HEK293 (cell line): ENCODE measurements around the gene ADCY6.

Source experiments
- BCL11A ChIP-seq: fragments of 450-650 bp; formaldehyde crosslinking; IDR thresholded peaks from 2 replicates; pipeline ENCODE4 v1.5.1; 2016; ENCODE audit warnings: low read depth, missing biosample characterization, missing genetic modification characterization
- GLIS1 ChIP-seq: fragments of 450-650 bp; formaldehyde crosslinking; IDR thresholded peaks from 2 replicates; pipeline ENCODE4 v1.5.1; 2016; ENCODE audit warnings: missing biosample characterization, missing genetic modification characterization
- GLIS2 ChIP-seq: fragments of 450-650 bp; formaldehyde crosslinking; IDR thresholded peaks from 2 replicates; pipeline ENCODE4 v1.5.1; 2016; ENCODE audit warnings: missing biosample characterization, missing genetic modification characterization
- MEIS1 ChIP-seq: sonication (generic); formaldehyde crosslinking; IDR thresholded peaks from 2 replicates; pipeline ENCODE4 v1.8.1; 2022; ENCODE audit warnings: missing genetic modification reagents, mild to moderate bottlenecking, borderline replicate concordance
- MZF1 ChIP-seq: fragments of 450-650 bp; formaldehyde crosslinking; IDR thresholded peaks from 2 replicates; pipeline ENCODE4 v1.5.1; 2017; ENCODE audit warnings: missing biosample characterization, missing genetic modification characterization, borderline replicate concordance
- SP2 ChIP-seq: fragments of 450-650 bp; formaldehyde crosslinking; IDR thresholded peaks from 2 replicates; pipeline ENCODE4 v1.5.1; 2016; ENCODE audit warnings: missing biosample characterization, missing genetic modification characterization
- SP7 ChIP-seq: fragments of 450-650 bp; formaldehyde crosslinking; IDR thresholded peaks from 2 replicates; pipeline ENCODE4 v1.5.1; 2016; ENCODE audit warnings: missing biosample characterization, missing genetic modification characterization
- ZEB2 ChIP-seq: fragments of 450-650 bp; formaldehyde crosslinking; IDR thresholded peaks from 2 replicates; pipeline ENCODE4 v1.5.1; 2016; ENCODE audit warnings: missing biosample characterization, missing genetic modification characterization
- ZNF121 ChIP-seq: fragments of 450-650 bp; formaldehyde crosslinking; IDR thresholded peaks from 2 replicates; pipeline ENCODE4 v1.5.1; 2016; ENCODE audit warnings: missing biosample characterization, missing genetic modification characterization
- ZNF138 ChIP-seq: fragments of 450-650 bp; formaldehyde crosslinking; IDR thresholded peaks from 2 replicates; pipeline ENCODE4 v1.5.1; 2016; ENCODE audit warnings: missing biosample characterization, missing genetic modification characterization, borderline replicate concordance
- ZNF155 ChIP-seq: fragments of 450-650 bp; formaldehyde crosslinking; IDR thresholded peaks from 2 replicates; pipeline ENCODE4 v1.5.1; 2016; ENCODE audit warnings: missing biosample characterization, missing genetic modification characterization
- ZNF174 ChIP-seq: fragments of 450-650 bp; formaldehyde crosslinking; IDR thresholded peaks from 2 replicates; pipeline ENCODE4 v1.5.0; 2017; ENCODE audit warnings: missing biosample characterization, mild to moderate bottlenecking, missing genetic modification characterization
- ZNF175 ChIP-seq: fragments of 450-650 bp; formaldehyde crosslinking; IDR thresholded peaks from 2 replicates; pipeline ENCODE4 v1.5.1; 2016; ENCODE audit warnings: missing biosample characterization, missing genetic modification characterization
- ZNF184 ChIP-seq: fragments of 450-650 bp; IDR thresholded peaks from 2 replicates; pipeline ENCODE4 v1.5.1; 2018; ENCODE audit warnings: missing biosample characterization, mild to moderate bottlenecking, missing genetic modification characterization
- ZNF274 ChIP-seq, 2 experiments: fragments of 200-500 bp in 1 of 2; fragments of 450-650 bp in 1 of 2; sonication (Bioruptor generic) in 1 of 2; formaldehyde crosslinking in 1 of 2; IDR thresholded peaks; 2 replicates each; pipeline versions ENCODE4 v1.5.1 to v1.6.1; 2014 to 2016; ENCODE audit warnings: borderline replicate concordance in 1 of 2, inconsistent platforms in 1 of 2, low read length in 1 of 2, missing biosample characterization in 1 of 2, missing genetic modification characterization in 1 of 2
- ZNF473 ChIP-seq: fragments of 450-650 bp; formaldehyde crosslinking; IDR thresholded peaks from 2 replicates; pipeline ENCODE4 v1.5.1; 2017; ENCODE audit warnings: missing biosample characterization, missing genetic modification characterization
- ZNF501 ChIP-seq: fragments of 450-650 bp; formaldehyde crosslinking; IDR thresholded peaks from 2 replicates; pipeline ENCODE4 v1.5.1; 2016; ENCODE audit warnings: missing biosample characterization, missing genetic modification characterization
- ZNF621 ChIP-seq: fragments of 450-650 bp; formaldehyde crosslinking; IDR thresholded peaks from 2 replicates; pipeline ENCODE4 v1.5.1; 2017; ENCODE audit warnings: missing biosample characterization, missing genetic modification characterization
- ZNF629 ChIP-seq: fragments of 450-650 bp; formaldehyde crosslinking; IDR thresholded peaks from 2 replicates; pipeline ENCODE4 v1.5.1; 2017; ENCODE audit warnings: missing biosample characterization, missing genetic modification characterization
- ZNF654 ChIP-seq: fragments of 450-650 bp; formaldehyde crosslinking; IDR thresholded peaks from 2 replicates; pipeline ENCODE4 v1.5.1; 2016; ENCODE audit warnings: low read depth, missing biosample characterization, missing genetic modification characterization
- ZNF660 ChIP-seq: fragments of 450-650 bp; IDR thresholded peaks from 2 replicates; pipeline ENCODE4 v1.5.1; 2018; ENCODE audit warnings: missing biosample characterization, mild to moderate bottlenecking, missing genetic modification characterization
- ZNF792 ChIP-seq: fragments of 450-650 bp; formaldehyde crosslinking; IDR thresholded peaks from 2 replicates; pipeline ENCODE4 v1.5.1; 2016; ENCODE audit warnings: missing biosample characterization, missing genetic modification characterization
- ZNF830 ChIP-seq: fragments of 450-650 bp; IDR thresholded peaks from 2 replicates; pipeline ENCODE4 v1.5.0; 2018; ENCODE audit warnings: missing biosample characterization, missing genetic modification characterization, low read depth, mild to moderate bottlenecking, moderate library complexity
- ZNF837 ChIP-seq: fragments of 450-650 bp; formaldehyde crosslinking; IDR thresholded peaks from 2 replicates; pipeline ENCODE4 v1.5.1; 2016; ENCODE audit warnings: missing biosample characterization, missing genetic modification characterization
- ZSCAN16 ChIP-seq: fragments of 450-650 bp; formaldehyde crosslinking; IDR thresholded peaks from 2 replicates; pipeline ENCODE4 v1.5.1; 2016; ENCODE audit warnings: missing biosample characterization, missing genetic modification characterization
- TF ChIP-seq, protein P1 (sequence below): fragments of 450-650 bp; formaldehyde crosslinking; IDR thresholded peaks from 2 replicates; pipeline ENCODE4 v1.5.0; 2017; ENCODE audit warnings: missing biosample characterization, missing genetic modification characterization, borderline replicate concordance
- TF ChIP-seq, protein P2 (sequence below): fragments of 450-650 bp; formaldehyde crosslinking; IDR thresholded peaks from 2 replicates; pipeline ENCODE4 v1.5.1; 2016; ENCODE audit warnings: missing biosample characterization, missing genetic modification characterization
- TF ChIP-seq, protein P3 (sequence below): fragments of 450-650 bp; IDR thresholded peaks from 2 replicates; pipeline ENCODE4 v1.5.1; 2018; ENCODE audit warnings: missing biosample characterization, mild to moderate bottlenecking, missing genetic modification characterization
- TF ChIP-seq, protein P4 (sequence below): fragments of 450-650 bp; formaldehyde crosslinking; IDR thresholded peaks from 2 replicates; pipeline ENCODE4 v1.5.1; 2016; ENCODE audit warnings: missing biosample characterization, missing genetic modification characterization, borderline replicate concordance

Gene ADCY6

DNA sequence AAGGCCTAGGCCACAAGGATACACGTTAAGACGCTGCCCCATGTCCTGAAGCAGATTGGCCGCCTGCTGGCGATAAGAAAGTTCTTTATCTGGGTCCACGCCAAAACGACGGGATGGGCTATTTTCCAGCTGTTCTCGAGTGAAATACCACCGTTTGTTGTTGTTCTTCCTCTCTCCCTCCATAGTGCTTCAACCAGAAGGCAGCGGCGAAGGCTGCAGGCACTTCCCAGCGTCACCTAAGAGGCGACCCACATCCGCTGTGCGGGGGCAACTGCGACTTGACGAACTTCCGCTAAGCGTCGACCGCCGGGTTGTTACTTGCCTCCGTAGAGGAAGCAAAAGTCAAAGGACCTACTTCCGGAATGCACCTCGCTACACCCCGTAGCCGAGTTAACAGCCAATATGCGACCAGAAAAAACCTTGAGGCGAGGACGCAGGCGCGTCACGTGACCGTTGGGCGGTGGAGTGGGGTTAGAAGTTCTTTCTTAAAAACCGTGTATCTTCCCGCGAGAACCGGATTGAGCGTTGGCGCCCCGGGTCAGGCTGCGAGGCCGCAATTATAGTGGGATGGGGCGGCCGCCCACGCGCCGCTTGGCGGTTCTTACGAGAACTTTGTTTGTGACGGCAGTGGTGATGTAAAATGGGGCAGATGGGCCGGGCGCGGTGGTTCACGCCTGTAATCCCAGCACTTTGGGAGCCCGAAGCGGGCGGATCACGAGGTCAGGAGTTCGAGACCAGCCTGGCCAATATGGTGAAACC lies 72.2 kb downstream of the ADCY6 start, which contains the start of gene CCNT1 (continued):
- TF ChIP-seq ZNF174 (tag by site-specific recombination) (no peak), BCL11A (peak; percentile 72; the same call in 1 of the 2 replicates), SP2 (tag by site-specific recombination) (peak; percentile 94), SP7 (tag by site-specific recombination) (peak; percentile 82), ZNF138 (tag by site-specific recombination) (no peak), ZNF175 (tag by site-specific recombination) (no peak), ZNF155 (tag by site-specific recombination) (no peak), ZNF184 (tag by site-specific recombination) (no peak), ZEB2 (tag by site-specific recombination) (peak; percentile 91), ZNF660 (tag by site-specific recombination) (peak; percentile 87), ZNF792 (tag by site-specific recombination) (peak; percentile 84; the same call in 1 of the 2 replicates), ZNF621 (tag by site-specific recombination) (no peak), GLIS1 (tag by site-specific recombination) (peak; percentile 76), GLIS2 (tag by site-specific recombination) (no peak), ZNF629 (tag by site-specific recombination) (peak; percentile 99), ZNF654 (no peak), ZNF837 (tag by site-specific recombination) (no peak), MEIS1 (no peak), ZNF121 (tag by site-specific recombination) (peak; percentile 34; the same call in 1 of the 2 replicates), ZNF274 (IDR thresholded peaks at IDR 0.05; ENCODE audit: low read length) (no peak), ZNF274 (tag by site-specific recombination; IDR thresholded peaks at IDR 0.05; ENCODE audit: borderline replicate concordance) (no peak), MZF1 (tag by site-specific recombination) (no peak; the same call in 1 of the 2 replicates), ZSCAN16 (no peak), ZNF830 (tag by site-specific recombination) (no peak), ZNF473 (tag by site-specific recombination) (no peak), ZNF501 (tag by site-specific recombination) (peak; percentile 88)
- TF ChIP-seq, protein P1, sequence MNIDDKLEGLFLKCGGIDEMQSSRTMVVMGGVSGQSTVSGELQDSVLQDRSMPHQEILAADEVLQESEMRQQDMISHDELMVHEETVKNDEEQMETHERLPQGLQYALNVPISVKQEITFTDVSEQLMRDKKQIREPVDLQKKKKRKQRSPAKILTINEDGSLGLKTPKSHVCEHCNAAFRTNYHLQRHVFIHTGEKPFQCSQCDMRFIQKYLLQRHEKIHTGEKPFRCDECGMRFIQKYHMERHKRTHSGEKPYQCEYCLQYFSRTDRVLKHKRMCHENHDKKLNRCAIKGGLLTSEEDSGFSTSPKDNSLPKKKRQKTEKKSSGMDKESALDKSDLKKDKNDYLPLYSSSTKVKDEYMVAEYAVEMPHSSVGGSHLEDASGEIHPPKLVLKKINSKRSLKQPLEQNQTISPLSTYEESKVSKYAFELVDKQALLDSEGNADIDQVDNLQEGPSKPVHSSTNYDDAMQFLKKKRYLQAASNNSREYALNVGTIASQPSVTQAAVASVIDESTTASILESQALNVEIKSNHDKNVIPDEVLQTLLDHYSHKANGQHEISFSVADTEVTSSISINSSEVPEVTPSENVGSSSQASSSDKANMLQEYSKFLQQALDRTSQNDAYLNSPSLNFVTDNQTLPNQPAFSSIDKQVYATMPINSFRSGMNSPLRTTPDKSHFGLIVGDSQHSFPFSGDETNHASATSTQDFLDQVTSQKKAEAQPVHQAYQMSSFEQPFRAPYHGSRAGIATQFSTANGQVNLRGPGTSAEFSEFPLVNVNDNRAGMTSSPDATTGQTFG = no peak
- TF ChIP-seq, protein P2, sequence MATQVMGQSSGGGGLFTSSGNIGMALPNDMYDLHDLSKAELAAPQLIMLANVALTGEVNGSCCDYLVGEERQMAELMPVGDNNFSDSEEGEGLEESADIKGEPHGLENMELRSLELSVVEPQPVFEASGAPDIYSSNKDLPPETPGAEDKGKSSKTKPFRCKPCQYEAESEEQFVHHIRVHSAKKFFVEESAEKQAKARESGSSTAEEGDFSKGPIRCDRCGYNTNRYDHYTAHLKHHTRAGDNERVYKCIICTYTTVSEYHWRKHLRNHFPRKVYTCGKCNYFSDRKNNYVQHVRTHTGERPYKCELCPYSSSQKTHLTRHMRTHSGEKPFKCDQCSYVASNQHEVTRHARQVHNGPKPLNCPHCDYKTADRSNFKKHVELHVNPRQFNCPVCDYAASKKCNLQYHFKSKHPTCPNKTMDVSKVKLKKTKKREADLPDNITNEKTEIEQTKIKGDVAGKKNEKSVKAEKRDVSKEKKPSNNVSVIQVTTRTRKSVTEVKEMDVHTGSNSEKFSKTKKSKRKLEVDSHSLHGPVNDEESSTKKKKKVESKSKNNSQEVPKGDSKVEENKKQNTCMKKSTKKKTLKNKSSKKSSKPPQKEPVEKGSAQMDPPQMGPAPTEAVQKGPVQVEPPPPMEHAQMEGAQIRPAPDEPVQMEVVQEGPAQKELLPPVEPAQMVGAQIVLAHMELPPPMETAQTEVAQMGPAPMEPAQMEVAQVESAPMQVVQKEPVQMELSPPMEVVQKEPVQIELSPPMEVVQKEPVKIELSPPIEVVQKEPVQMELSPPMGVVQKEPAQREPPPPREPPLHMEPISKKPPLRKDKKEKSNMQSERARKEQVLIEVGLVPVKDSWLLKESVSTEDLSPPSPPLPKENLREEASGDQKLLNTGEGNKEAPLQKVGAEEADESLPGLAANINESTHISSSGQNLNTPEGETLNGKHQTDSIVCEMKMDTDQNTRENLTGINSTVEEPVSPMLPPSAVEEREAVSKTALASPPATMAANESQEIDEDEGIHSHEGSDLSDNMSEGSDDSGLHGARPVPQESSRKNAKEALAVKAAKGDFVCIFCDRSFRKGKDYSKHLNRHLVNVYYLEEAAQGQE (tag by site-specific recombination) = peak; percentile 26; the same call in 1 of the 2 replicates
- TF ChIP-seq, protein P3, sequence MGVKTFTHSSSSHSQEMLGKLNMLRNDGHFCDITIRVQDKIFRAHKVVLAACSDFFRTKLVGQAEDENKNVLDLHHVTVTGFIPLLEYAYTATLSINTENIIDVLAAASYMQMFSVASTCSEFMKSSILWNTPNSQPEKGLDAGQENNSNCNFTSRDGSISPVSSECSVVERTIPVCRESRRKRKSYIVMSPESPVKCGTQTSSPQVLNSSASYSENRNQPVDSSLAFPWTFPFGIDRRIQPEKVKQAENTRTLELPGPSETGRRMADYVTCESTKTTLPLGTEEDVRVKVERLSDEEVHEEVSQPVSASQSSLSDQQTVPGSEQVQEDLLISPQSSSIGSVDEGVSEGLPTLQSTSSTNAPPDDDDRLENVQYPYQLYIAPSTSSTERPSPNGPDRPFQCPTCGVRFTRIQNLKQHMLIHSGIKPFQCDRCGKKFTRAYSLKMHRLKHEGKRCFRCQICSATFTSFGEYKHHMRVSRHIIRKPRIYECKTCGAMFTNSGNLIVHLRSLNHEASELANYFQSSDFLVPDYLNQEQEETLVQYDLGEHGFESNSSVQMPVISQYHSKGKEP (tag by site-specific recombination) = no peak
- TF ChIP-seq, protein P4, sequence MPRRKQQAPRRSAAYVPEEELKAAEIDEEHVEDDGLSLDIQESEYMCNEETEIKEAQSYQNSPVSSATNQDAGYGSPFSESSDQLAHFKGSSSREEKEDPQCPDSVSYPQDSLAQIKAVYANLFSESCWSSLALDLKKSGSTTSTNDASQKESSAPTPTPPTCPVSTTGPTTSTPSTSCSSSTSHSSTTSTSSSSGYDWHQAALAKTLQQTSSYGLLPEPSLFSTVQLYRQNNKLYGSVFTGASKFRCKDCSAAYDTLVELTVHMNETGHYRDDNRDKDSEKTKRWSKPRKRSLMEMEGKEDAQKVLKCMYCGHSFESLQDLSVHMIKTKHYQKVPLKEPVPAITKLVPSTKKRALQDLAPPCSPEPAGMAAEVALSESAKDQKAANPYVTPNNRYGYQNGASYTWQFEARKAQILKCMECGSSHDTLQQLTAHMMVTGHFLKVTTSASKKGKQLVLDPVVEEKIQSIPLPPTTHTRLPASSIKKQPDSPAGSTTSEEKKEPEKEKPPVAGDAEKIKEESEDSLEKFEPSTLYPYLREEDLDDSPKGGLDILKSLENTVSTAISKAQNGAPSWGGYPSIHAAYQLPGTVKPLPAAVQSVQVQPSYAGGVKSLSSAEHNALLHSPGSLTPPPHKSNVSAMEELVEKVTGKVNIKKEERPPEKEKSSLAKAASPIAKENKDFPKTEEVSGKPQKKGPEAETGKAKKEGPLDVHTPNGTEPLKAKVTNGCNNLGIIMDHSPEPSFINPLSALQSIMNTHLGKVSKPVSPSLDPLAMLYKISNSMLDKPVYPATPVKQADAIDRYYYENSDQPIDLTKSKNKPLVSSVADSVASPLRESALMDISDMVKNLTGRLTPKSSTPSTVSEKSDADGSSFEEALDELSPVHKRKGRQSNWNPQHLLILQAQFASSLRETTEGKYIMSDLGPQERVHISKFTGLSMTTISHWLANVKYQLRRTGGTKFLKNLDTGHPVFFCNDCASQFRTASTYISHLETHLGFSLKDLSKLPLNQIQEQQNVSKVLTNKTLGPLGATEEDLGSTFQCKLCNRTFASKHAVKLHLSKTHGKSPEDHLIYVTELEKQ = peak; percentile 42; the same call in 1 of the 2 replicates
